HEK293 (cell line): ENCODE data around the gene BLOC1S5.

Source experiments
- CTCF ChIA-PET: fragments of 350-600 bp; formaldehyde crosslinking; extraction: SDS; loops from one replicate; lab custom pipeline; 2021; ENCODE audit warnings: antibody characterized with exemption; lab: Yijun Ruan, JAX
- POLR2A ChIA-PET: fragments of 300-600 bp; formaldehyde crosslinking; extraction: SDS; loops from one replicate; lab custom pipeline; 2020; ENCODE audit warnings: antibody characterized with exemption, inconsistent platforms; lab: Yijun Ruan, JAX
- H3K27ac ChIP-seq: fragments of 200-500 bp; sonication (Bioruptor generic); 2 replicates; pipeline ENCODE4 v1.5.1; 2014; ENCODE audit warnings: low read depth, low read length, control low read depth, inconsistent platforms; ENCODE audit errors: extremely low read depth
- H3K36me3 ChIP-seq, 2 experiments: fragments of 200-500 bp in 1 of 2; sonication (Bioruptor generic) in 1 of 2; 1 replicate in 1 of 2; 2 replicates in 1 of 2; pipeline ENCODE4 v1.5.1; 2014 to 2017; ENCODE audit warnings: inconsistent platforms in 2 of 2, low read length in 2 of 2; ENCODE audit not compliant: control insufficient read depth in 2 of 2, insufficient read depth in 1 of 2
- H3K4me1 ChIP-seq: fragments of 200-500 bp; sonication (Bioruptor generic); 2 replicates; pipeline ENCODE4 v1.5.1; 2014; ENCODE audit warnings: mild to moderate bottlenecking, low read length, inconsistent platforms; ENCODE audit not compliant: control insufficient read depth, insufficient read depth
- H3K4me3 ChIP-seq: 2 replicates; pipeline ENCODE4 v1.5.1; 2011; ENCODE audit warnings: low read depth, mild to moderate bottlenecking, control low read depth, low read length, moderate library complexity
- H3K9me3 ChIP-seq: fragments of 200-500 bp; sonication (Bioruptor generic); 2 replicates; pipeline ENCODE4 v1.5.1; 2014; ENCODE audit warnings: low read depth, low read length, inconsistent platforms; ENCODE audit not compliant: control insufficient read depth, insufficient read depth
- FEZF1 ChIP-seq: fragments of 450-650 bp; formaldehyde crosslinking; IDR thresholded peaks from 2 replicates; pipeline ENCODE4 v1.5.1; 2016; ENCODE audit warnings: missing biosample characterization, missing genetic modification characterization
- GLI4 ChIP-seq: fragments of 450-650 bp; formaldehyde crosslinking; IDR thresholded peaks from 2 replicates; pipeline ENCODE4 v1.5.1; 2016; ENCODE audit warnings: missing biosample characterization, missing genetic modification characterization
- HOXC10 ChIP-seq: sonication (generic); formaldehyde crosslinking; IDR thresholded peaks from 2 replicates; pipeline ENCODE4 v1.8.1; 2023; ENCODE audit warnings: mild to moderate bottlenecking, missing genetic modification reagents
- WT1 ChIP-seq: fragments of 450-650 bp; formaldehyde crosslinking; IDR thresholded peaks from 2 replicates; pipeline ENCODE4 v1.5.1; 2016; ENCODE audit warnings: missing biosample characterization, missing genetic modification characterization
- YY1 ChIP-seq: fragments of 450-650 bp; formaldehyde crosslinking; IDR thresholded peaks from 2 replicates; pipeline ENCODE4 v1.5.1; 2018; ENCODE audit warnings: missing biosample characterization, missing genetic modification characterization
- ZBTB21 ChIP-seq: fragments of 450-650 bp; formaldehyde crosslinking; IDR thresholded peaks from 2 replicates; pipeline ENCODE4 v1.5.1; 2017; ENCODE audit warnings: missing biosample characterization, missing genetic modification characterization
- ZNF169 ChIP-seq: fragments of 450-650 bp; formaldehyde crosslinking; IDR thresholded peaks from 2 replicates; pipeline ENCODE4 v1.5.1; 2016; ENCODE audit warnings: missing biosample characterization, missing genetic modification characterization
- ZNF211 ChIP-seq: fragments of 450-650 bp; formaldehyde crosslinking; IDR thresholded peaks from 2 replicates; pipeline ENCODE4 v1.5.1; 2016; ENCODE audit warnings: low read depth, missing biosample characterization, missing genetic modification characterization
- ZNF391 ChIP-seq: fragments of 450-650 bp; formaldehyde crosslinking; IDR thresholded peaks from 2 replicates; pipeline ENCODE4 v1.5.1; 2016; ENCODE audit warnings: low read depth, missing biosample characterization, missing genetic modification characterization, borderline replicate concordance
- ZNF701 ChIP-seq: fragments of 450-650 bp; formaldehyde crosslinking; IDR thresholded peaks from 2 replicates; pipeline ENCODE4 v1.5.1; 2016; ENCODE audit warnings: missing biosample characterization, missing genetic modification characterization
- ZNF76 ChIP-seq: fragments of 450-650 bp; formaldehyde crosslinking; IDR thresholded peaks from 2 replicates; pipeline ENCODE4; 2016; ENCODE audit warnings: low read depth, missing biosample characterization, missing genetic modification characterization, borderline replicate concordance
- ZNF791 ChIP-seq: fragments of 450-650 bp; formaldehyde crosslinking; IDR thresholded peaks from 2 replicates; pipeline ENCODE4 v1.5.1; 2016; ENCODE audit warnings: missing biosample characterization, missing genetic modification characterization
- ZSCAN16 ChIP-seq: fragments of 450-650 bp; formaldehyde crosslinking; IDR thresholded peaks from 2 replicates; pipeline ENCODE4 v1.5.1; 2016; ENCODE audit warnings: missing biosample characterization, missing genetic modification characterization
- TF ChIP-seq, protein P1 (sequence below): fragments of 450-650 bp; formaldehyde crosslinking; IDR thresholded peaks from 2 replicates; pipeline ENCODE4 v1.5.1; 2016; ENCODE audit warnings: missing biosample characterization, missing genetic modification characterization
- TF ChIP-seq, protein P2 (sequence below): fragments of 450-650 bp; formaldehyde crosslinking; IDR thresholded peaks from 2 replicates; pipeline ENCODE4 v1.5.1; 2017; ENCODE audit warnings: missing biosample characterization, missing genetic modification characterization
- TF ChIP-seq, protein P3 (sequence below): fragments of 450-650 bp; formaldehyde crosslinking; IDR thresholded peaks from 2 replicates; pipeline ENCODE4 v1.5.1; 2016; ENCODE audit warnings: missing biosample characterization, missing genetic modification characterization
- TF ChIP-seq, protein P4 (sequence below): fragments of 450-650 bp; formaldehyde crosslinking; IDR thresholded peaks from 2 replicates; pipeline ENCODE4 v1.5.1; 2017; ENCODE audit warnings: missing biosample characterization, missing genetic modification characterization
- TF ChIP-seq, protein P5 (sequence below): fragments of 450-650 bp; formaldehyde crosslinking; IDR thresholded peaks from 2 replicates; pipeline ENCODE4 v1.5.1; 2016; ENCODE audit warnings: missing biosample characterization, missing genetic modification characterization, borderline replicate concordance

BLOC1S5 gene

DNA sequence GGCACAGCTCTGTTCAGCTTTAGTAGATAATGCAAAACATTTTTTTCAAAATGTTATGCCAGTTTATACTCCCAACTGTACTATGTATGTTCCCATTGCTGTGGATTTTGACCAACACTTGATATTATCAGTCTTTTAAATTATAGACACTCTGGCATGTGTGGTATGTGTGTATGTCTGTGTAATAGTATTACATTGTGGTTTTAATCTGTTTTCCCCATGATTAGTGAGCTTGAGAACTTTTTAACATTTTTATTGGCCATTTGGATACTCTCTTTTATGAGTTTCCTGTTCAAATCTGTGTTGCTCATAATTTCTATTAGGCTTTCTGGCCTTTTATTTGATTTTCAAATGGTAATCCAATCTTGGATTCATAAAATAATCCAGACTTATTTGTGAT is 84.4 kb downstream of the BLOC1S5 start (continued):
- TF ChIP-seq, protein P1, sequence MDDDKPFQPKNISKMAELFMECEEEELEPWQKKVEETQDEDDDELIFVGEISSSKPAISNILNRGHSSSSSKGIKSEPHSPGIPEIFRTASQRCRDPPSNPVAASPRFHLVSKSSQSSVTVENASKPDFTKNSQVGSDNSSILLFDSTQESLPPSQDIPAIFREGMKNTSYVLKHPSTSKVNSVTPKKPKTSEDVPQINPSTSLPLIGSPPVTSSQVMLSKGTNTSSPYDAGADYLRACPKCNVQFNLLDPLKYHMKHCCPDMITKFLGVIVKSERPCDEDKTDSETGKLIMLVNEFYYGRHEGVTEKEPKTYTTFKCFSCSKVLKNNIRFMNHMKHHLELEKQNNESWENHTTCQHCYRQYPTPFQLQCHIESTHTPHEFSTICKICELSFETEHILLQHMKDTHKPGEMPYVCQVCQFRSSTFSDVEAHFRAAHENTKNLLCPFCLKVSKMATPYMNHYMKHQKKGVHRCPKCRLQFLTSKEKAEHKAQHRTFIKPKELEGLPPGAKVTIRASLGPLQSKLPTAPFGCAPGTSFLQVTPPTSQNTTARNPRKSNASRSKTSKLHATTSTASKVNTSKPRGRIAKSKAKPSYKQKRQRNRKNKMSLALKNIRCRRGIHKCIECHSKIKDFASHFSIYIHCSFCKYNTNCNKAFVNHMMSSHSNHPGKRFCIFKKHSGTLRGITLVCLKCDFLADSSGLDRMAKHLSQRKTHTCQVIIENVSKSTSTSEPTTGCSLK (tag by site-specific recombination) = no peak
- TF ChIP-seq WT1 (tag by site-specific recombination) (no peak), ZNF391 (tag by site-specific recombination) (no peak), ZNF76 (tag by site-specific recombination) (no peak), ZSCAN16 (tag by site-specific recombination) (no peak)
- TF ChIP-seq, protein P2, sequence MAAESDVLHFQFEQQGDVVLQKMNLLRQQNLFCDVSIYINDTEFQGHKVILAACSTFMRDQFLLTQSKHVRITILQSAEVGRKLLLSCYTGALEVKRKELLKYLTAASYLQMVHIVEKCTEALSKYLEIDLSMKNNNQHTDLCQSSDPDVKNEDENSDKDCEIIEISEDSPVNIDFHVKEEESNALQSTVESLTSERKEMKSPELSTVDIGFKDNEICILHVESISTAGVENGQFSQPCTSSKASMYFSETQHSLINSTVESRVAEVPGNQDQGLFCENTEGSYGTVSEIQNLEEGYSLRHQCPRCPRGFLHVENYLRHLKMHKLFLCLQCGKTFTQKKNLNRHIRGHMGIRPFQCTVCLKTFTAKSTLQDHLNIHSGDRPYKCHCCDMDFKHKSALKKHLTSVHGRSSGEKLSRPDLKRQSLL = no peak
- TF ChIP-seq, protein P3, sequence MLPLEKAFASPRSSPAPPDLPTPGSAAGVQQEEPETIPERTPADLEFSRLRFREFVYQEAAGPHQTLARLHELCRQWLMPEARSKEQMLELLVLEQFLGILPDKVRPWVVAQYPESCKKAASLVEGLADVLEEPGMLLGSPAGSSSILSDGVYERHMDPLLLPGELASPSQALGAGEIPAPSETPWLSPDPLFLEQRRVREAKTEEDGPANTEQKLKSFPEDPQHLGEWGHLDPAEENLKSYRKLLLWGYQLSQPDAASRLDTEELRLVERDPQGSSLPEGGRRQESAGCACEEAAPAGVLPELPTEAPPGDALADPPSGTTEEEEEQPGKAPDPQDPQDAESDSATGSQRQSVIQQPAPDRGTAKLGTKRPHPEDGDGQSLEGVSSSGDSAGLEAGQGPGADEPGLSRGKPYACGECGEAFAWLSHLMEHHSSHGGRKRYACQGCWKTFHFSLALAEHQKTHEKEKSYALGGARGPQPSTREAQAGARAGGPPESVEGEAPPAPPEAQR (tag by site-specific recombination) = no peak

DNA sequence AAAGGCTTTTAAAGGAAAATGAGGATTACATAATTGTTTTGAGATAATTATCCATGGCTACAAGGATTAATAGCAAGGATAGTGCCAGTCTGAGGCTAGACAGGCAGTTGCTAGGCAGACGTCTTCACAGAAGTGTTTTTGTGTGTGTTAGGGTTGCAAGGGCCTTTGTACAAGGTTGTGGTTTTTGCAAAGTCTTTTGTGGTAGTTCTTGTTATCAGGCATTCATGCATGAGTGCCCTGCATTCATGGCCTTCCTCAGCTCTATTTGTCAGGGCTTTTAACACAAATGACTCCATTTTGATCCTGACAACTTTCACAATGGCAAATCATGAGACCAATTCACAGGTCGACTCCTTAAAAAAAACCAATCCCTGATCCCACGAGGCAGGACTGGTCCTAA is 85.5 kb downstream of the BLOC1S5 start:
- ChIA-PET CTCF (interaction anchor here (0.6 to 4.9 kb wide), 3 partner anchors 13 to 142 kb away, joined by 3 to 29 read pairs (median 5); no protein-coding TSS in a partner anchor), POLR2A (interaction anchor here (0.8 kb wide), 1 partner anchor 40 kb away, joined by 3 read pairs; no protein-coding TSS in a partner anchor)
- Histone ChIP-seq H3K4me3 (no peak overlapping the region), H3K9me3 (no peaks in the 10 kb centered on the region), H3K36me3 (no peaks in the 10 kb centered on the region), H3K27ac (no peak overlapping the region), H3K4me1 (peaks cover 2% of the 10 kb centered on the region; the same call in 1 of the 2 replicates)
- TF ChIP-seq, protein P4, sequence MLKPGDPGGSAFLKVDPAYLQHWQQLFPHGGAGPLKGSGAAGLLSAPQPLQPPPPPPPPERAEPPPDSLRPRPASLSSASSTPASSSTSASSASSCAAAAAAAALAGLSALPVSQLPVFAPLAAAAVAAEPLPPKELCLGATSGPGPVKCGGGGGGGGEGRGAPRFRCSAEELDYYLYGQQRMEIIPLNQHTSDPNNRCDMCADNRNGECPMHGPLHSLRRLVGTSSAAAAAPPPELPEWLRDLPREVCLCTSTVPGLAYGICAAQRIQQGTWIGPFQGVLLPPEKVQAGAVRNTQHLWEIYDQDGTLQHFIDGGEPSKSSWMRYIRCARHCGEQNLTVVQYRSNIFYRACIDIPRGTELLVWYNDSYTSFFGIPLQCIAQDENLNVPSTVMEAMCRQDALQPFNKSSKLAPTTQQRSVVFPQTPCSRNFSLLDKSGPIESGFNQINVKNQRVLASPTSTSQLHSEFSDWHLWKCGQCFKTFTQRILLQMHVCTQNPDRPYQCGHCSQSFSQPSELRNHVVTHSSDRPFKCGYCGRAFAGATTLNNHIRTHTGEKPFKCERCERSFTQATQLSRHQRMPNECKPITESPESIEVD = no peak
- TF ChIP-seq ZNF701 (tag by site-specific recombination) = no peak
- no peak for TF ChIP-seq FEZF1 (tag by site-specific recombination)
- TF ChIP-seq ZNF169 = no peak
- TF ChIP-seq ZNF791 (tag by site-specific recombination) = no peak
- no peak for TF ChIP-seq YY1 (tag by site-specific recombination)
- no peak for TF ChIP-seq ZNF211 (tag by site-specific recombination)

DNA sequence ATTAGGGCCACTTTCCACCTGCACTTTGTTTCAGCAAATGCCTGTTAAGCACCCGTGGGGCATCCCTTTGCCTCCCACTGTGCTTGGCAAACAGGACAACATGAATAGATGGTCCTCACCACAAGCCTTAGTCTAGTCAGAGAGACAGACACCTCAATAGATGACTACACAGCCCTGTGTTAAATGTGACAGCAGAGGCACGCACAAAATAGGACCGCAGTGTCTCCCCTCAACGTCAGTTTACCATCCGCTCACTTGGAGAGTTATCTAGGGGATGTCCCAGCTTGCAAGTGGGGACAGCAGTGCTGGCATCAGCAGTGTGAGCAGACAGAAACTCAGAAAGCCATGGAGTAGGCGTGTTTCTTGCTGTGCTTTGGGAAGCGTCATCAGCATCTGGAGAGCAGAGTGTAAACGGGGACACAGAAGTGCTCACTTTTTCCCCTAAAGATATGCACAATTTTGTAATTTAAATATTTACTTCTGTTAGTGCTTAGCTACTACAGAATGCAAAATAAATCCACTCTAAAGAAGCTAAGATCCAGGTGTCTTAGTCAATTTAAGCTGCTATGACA is 87.6 kb downstream of the BLOC1S5 start:
- CTCF ChIA-PET = interaction anchor here (1.1 to 1.3 kb wide), 3 partner anchors 15 to 19 kb away, joined by 3 to 6 read pairs (median 5); no protein-coding TSS in a partner anchor

More for the DNA sequence above, 87.6 kb downstream of the BLOC1S5 start:
- H3K4me1 ChIP-seq = peaks cover 2% of the 10 kb centered on the region; the same call in 1 of the 2 replicates
- no peak overlapping the region for H3K27ac ChIP-seq
- no peaks in the 10 kb centered on the region for H3K36me3 ChIP-seq
- TF ChIP-seq, protein P5, sequence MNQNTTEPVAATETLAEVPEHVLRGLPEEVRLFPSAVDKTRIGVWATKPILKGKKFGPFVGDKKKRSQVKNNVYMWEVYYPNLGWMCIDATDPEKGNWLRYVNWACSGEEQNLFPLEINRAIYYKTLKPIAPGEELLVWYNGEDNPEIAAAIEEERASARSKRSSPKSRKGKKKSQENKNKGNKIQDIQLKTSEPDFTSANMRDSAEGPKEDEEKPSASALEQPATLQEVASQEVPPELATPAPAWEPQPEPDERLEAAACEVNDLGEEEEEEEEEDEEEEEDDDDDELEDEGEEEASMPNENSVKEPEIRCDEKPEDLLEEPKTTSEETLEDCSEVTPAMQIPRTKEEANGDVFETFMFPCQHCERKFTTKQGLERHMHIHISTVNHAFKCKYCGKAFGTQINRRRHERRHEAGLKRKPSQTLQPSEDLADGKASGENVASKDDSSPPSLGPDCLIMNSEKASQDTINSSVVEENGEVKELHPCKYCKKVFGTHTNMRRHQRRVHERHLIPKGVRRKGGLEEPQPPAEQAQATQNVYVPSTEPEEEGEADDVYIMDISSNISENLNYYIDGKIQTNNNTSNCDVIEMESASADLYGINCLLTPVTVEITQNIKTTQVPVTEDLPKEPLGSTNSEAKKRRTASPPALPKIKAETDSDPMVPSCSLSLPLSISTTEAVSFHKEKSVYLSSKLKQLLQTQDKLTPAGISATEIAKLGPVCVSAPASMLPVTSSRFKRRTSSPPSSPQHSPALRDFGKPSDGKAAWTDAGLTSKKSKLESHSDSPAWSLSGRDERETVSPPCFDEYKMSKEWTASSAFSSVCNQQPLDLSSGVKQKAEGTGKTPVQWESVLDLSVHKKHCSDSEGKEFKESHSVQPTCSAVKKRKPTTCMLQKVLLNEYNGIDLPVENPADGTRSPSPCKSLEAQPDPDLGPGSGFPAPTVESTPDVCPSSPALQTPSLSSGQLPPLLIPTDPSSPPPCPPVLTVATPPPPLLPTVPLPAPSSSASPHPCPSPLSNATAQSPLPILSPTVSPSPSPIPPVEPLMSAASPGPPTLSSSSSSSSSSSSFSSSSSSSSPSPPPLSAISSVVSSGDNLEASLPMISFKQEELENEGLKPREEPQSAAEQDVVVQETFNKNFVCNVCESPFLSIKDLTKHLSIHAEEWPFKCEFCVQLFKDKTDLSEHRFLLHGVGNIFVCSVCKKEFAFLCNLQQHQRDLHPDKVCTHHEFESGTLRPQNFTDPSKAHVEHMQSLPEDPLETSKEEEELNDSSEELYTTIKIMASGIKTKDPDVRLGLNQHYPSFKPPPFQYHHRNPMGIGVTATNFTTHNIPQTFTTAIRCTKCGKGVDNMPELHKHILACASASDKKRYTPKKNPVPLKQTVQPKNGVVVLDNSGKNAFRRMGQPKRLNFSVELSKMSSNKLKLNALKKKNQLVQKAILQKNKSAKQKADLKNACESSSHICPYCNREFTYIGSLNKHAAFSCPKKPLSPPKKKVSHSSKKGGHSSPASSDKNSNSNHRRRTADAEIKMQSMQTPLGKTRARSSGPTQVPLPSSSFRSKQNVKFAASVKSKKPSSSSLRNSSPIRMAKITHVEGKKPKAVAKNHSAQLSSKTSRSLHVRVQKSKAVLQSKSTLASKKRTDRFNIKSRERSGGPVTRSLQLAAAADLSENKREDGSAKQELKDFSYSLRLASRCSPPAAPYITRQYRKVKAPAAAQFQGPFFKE (tag by site-specific recombination) = no peak
- no peak for TF ChIP-seq ZBTB21
- TF ChIP-seq GLI4 (tag by site-specific recombination) = no peak
- TF ChIP-seq HOXC10 (CRISPR knock-in tag) = no peak
- TF ChIP-seq, all 188 proteins: peak for 0
- no peaks in the 10 kb centered on the region for H3K9me3 ChIP-seq
- H3K4me3 ChIP-seq = no peak overlapping the region
- POLR2A ChIA-PET = interaction anchor here (1.6 to 2.0 kb wide), 2 partner anchors 9 to 67 kb away, joined by 7 to 8 read pairs; no protein-coding TSS in a partner anchor
